Measurements from ENCODE around the gene BAIAP2L2.

GRCh38 chr22:38127869-38128268 lies 17.4 kb upstream of the BAIAP2L2 start:
- TF ChIP-seq, protein P1, sequence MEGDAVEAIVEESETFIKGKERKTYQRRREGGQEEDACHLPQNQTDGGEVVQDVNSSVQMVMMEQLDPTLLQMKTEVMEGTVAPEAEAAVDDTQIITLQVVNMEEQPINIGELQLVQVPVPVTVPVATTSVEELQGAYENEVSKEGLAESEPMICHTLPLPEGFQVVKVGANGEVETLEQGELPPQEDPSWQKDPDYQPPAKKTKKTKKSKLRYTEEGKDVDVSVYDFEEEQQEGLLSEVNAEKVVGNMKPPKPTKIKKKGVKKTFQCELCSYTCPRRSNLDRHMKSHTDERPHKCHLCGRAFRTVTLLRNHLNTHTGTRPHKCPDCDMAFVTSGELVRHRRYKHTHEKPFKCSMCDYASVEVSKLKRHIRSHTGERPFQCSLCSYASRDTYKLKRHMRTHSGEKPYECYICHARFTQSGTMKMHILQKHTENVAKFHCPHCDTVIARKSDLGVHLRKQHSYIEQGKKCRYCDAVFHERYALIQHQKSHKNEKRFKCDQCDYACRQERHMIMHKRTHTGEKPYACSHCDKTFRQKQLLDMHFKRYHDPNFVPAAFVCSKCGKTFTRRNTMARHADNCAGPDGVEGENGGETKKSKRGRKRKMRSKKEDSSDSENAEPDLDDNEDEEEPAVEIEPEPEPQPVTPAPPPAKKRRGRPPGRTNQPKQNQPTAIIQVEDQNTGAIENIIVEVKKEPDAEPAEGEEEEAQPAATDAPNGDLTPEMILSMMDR (conservative IDR thresholded peaks at IDR 0.05; ENCODE audit: low read length), result no peak
- TF ChIP-seq EZH2phosphoT487 (IDR thresholded peaks at IDR 0.05; ENCODE audit: borderline replicate concordance), result no peak
